Stimulated activated naive CD8-positive, alpha-beta T cell treated with anti-CD3 and anti-CD28 coated beads, Interleukin-15, Interleukin-2, amounts not matched to agents 100 ng/mL and 50 ng/mL, for 24 hours (primary cell): ENCODE data around the gene CMIP.

Source experiments
- H3K27ac Mint-ChIP-seq: one replicate; pipeline ENCODE4 v1.8.0; 2021; ENCODE audit warnings: mild to moderate bottlenecking, mixed read lengths
- H3K27me3 Mint-ChIP-seq: one replicate; pipeline ENCODE4 v1.8.0; 2021; ENCODE audit warnings: mixed read lengths
- H3K36me3 Mint-ChIP-seq: one replicate; pipeline ENCODE4 v1.8.0; 2021; ENCODE audit warnings: low read depth, mixed read lengths
- H3K4me1 Mint-ChIP-seq: one replicate; pipeline ENCODE4 v1.8.0; 2021; ENCODE audit warnings: low read depth, mixed read lengths
- H3K4me3 Mint-ChIP-seq: one replicate; pipeline ENCODE4 v1.8.0; 2021; ENCODE audit warnings: mild to moderate bottlenecking, mixed read lengths
- H3K9me3 Mint-ChIP-seq: one replicate; pipeline ENCODE4 v1.8.0; 2021; ENCODE audit warnings: mixed read lengths

The CMIP gene

DNA sequence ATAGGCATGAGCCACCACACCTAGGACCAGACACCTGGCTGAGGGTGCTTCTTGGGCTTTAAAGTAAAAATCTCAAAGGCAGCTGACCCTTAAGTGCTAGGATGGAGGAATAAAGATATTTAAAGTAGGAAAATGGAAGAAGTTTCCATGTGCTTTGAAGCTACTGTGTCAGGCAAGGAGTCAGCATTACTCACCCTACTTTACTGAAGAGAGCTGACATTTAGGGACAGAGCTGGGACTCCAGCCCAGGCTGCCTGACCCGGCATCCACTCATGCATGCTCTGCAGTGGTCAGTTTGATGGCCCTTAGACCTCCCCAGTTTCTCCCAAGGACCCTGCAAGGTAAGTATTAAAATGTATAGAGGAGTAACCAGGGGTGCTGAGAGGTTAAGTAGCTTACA, 209.7 kb downstream of the CMIP start:
- Mint-ChIP-seq H3K27me3 (no peaks in the 10 kb centered on the region), H3K27ac (peak overlapping the region; percentile 58), H3K4me3 (no peak overlapping the region), H3K4me1 (peaks cover 4% of the 10 kb centered on the region), H3K9me3 (no peaks in the 10 kb centered on the region), H3K36me3 (peaks cover 18% of the 10 kb centered on the region)

DNA sequence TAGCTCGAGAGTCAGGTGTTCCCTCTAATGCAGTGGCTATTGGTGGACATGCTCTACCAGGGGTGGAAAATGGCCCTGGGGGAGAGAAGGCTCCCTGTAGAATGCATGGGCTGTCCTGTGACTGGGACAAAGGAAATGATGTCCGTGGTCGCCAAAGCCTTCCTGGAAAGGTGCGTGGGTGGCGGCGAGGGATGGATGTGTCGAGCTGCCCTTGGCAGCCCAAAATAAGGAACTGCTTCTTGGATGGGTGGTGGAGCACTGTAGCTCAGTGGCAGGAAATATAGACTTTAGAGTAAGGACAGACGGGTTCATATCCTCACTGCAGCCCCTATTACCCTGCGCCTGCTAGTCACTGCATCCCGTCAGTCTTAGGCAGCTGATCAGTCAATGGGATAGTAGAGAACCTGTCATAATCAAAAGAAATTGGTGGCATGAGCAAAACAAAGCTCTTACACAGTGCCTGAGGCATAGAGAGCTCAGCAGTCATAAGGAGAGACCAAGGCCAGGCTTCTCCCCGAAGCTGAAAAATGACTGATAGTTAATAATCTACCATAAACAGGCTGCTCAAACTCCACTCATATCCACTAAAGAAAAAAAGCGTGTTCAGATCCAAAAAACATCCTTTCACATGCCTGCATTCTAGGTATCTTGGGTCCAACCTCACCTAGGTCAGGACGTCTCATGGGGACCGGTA, 211.0 kb downstream of the CMIP start:
- H3K4me3 Mint-ChIP-seq = no peak overlapping the region
- peaks cover 4% of the 10 kb centered on the region for H3K4me1 Mint-ChIP-seq
- H3K9me3 Mint-ChIP-seq = no peaks in the 10 kb centered on the region
- H3K36me3 Mint-ChIP-seq = peaks cover 14% of the 10 kb centered on the region
- H3K27me3 Mint-ChIP-seq = no peaks in the 10 kb centered on the region
- no peak overlapping the region for H3K27ac Mint-ChIP-seq

DNA sequence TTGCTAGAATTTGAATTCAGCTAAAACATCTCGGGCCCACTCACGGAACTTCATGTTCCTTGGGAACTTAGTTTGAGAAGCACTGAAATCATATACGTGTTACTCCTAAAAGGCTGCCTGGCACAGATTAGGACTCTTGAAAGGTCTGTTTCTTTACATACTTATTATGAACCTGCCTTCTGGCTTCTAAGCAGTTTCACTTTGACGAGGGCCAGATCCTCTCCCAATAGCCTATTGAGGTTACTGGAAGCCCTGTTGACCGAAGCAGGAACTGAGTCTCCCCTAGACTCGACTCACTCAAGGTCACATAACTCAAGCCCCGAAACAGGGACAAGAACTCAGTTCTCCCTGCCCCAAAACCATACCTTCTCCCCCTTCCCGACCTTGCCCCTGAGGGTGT, 212.6 kb downstream of the CMIP start:
- Mint-ChIP-seq H3K4me1 (peaks cover 4% of the 10 kb centered on the region), H3K27me3 (no peaks in the 10 kb centered on the region), H3K27ac (no peak overlapping the region), H3K4me3 (no peak overlapping the region), H3K9me3 (no peaks in the 10 kb centered on the region), H3K36me3 (peaks cover 18% of the 10 kb centered on the region)

DNA sequence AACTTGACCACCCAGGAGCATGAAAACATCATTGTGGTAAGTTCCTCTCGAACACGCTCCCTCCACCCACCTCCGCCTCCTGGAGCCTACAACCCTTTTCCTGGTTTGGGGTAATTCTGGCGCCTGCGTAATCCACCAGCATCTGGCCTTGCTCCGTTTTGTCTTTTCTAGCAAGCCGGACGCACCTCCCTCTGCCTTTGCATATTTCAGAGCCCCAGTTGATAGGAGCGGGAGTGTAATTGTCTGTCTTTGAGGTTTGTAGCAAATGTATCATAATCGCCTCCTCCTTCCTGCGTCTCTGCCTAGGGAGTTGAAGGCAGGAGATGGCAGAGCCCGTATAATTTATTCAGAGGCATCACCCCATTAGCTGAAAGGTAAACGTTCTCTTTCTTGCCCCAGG, 213.2 kb downstream of the CMIP start:
- Mint-ChIP-seq H3K36me3 (peaks cover 18% of the 10 kb centered on the region), H3K9me3 (no peaks in the 10 kb centered on the region), H3K4me1 (peaks cover 4% of the 10 kb centered on the region), H3K27ac (no peak overlapping the region), H3K4me3 (no peak overlapping the region), H3K27me3 (no peaks in the 10 kb centered on the region)

DNA sequence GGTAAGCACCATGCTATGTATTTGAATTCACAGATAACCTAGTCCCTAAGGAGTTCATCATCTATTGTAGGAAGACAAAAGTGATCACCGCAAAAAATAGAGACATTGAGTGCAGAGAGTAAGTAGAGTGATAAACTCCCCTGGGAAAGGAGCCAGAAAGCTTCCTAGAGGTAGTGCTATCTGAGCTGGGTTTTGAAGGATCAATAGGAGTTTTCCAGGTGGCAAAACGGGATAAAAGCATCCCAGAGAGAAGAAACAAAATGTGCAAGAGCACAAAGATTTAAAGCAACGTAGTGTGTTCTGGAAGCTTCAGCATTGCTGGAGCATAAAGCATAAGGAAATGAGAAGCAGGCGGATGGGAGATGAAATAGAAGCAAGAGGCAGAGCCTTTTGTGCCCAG, 213.8 kb downstream of the CMIP start:
- H3K4me1 Mint-ChIP-seq = peaks cover 4% of the 10 kb centered on the region
- H3K4me3 Mint-ChIP-seq = no peak overlapping the region
- H3K9me3 Mint-ChIP-seq = no peaks in the 10 kb centered on the region
- peaks cover 23% of the 10 kb centered on the region for H3K36me3 Mint-ChIP-seq
- H3K27ac Mint-ChIP-seq = no peak overlapping the region
- no peaks in the 10 kb centered on the region for H3K27me3 Mint-ChIP-seq

DNA sequence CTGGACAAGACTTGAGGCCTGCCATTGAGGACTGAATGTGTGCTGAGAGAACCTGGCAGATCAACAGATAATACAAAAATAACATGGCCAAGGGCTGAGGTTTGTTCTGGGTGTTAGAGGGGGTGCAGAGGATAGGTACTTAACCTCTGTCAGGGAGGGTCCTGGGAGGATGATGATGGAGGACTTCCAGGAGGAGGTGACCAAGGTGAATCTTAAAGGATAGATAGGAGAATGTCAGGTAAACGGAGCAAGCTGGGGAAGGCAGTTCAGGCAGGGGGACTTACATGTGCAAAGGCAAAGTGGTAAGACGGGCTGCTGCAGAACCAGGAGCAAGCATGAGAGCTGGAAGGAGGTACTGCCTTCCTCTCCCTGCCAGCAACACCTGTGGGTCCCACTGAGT, 214.6 kb downstream of the CMIP start:
- H3K9me3 Mint-ChIP-seq = no peaks in the 10 kb centered on the region
- H3K4me1 Mint-ChIP-seq = peaks cover 4% of the 10 kb centered on the region
- H3K27ac Mint-ChIP-seq = no peak overlapping the region
- no peaks in the 10 kb centered on the region for H3K27me3 Mint-ChIP-seq
- no peak overlapping the region for H3K4me3 Mint-ChIP-seq
- H3K36me3 Mint-ChIP-seq = peaks cover 25% of the 10 kb centered on the region

DNA sequence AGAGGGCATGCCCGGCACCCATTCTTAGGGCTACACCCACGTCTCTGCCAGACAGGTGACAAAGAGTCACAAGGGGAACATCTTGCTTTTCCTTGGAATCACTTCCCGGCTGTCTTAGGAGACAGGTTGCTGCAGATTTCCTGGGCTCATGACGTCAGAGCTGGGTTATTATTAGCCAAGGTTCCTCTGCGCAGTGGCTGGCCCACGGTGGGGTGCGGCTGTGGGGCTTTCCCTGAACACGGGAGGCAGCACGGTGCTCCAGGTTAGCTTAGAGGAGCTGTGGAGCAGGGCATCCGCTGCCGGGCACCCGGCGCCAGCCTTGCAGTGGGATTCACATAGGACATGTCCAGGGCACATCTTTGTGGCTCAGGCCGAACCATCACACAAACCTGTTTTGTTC, 216.5 kb downstream of the CMIP start:
- no peak overlapping the region for H3K4me3 Mint-ChIP-seq
- no peaks in the 10 kb centered on the region for H3K27me3 Mint-ChIP-seq
- peaks cover 26% of the 10 kb centered on the region for H3K36me3 Mint-ChIP-seq
- no peaks in the 10 kb centered on the region for H3K9me3 Mint-ChIP-seq
- H3K27ac Mint-ChIP-seq = no peak overlapping the region
- no peaks in the 10 kb centered on the region for H3K4me1 Mint-ChIP-seq

DNA sequence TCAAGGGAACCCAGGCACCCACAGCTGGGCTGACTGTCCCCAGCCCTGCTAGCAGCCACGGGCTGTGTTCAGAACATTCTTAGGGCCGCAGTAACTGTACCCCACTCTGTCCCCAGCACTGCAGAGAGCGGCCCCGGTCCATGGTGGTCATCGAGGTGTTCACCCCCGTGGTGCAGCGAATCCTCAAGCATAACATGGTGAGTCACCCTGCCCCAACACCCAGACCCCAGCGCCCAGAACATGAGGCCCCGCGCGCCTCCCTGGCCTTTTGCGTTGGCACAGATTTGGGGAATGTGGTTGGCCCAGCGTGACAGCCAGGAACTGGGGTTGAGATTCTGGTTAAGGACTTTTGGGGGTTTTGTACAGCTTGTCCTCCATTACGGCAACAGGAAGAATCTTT, 219.5 kb downstream of the CMIP start:
- no peak overlapping the region for H3K4me3 Mint-ChIP-seq
- H3K36me3 Mint-ChIP-seq = peaks cover 26% of the 10 kb centered on the region
- no peaks in the 10 kb centered on the region for H3K4me1 Mint-ChIP-seq
- no peak overlapping the region for H3K27ac Mint-ChIP-seq
- H3K9me3 Mint-ChIP-seq = no peaks in the 10 kb centered on the region
- no peaks in the 10 kb centered on the region for H3K27me3 Mint-ChIP-seq

DNA sequence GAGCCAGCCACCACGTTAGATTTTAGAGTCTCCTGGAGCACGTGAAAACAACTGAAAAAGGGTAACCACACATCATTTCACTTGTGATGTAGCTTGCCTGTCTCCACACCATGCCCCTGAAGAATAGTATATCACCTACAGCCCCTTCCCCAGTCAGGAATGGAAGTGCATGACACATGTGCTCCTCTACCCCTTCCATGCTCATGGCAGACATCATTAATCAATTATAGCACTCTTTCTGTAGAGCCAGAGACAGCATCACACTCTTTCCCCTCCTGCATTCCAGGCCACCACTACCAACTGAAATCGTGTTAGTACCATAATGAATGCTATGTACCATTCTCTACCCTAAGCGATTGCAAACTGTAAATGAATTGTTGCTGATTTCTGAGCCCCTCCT, 221.0 kb downstream of the CMIP start:
- Mint-ChIP-seq H3K27ac (no peak overlapping the region), H3K4me1 (no peaks in the 10 kb centered on the region), H3K36me3 (peaks cover 37% of the 10 kb centered on the region), H3K27me3 (no peaks in the 10 kb centered on the region), H3K9me3 (no peaks in the 10 kb centered on the region), H3K4me3 (no peak overlapping the region)

DNA sequence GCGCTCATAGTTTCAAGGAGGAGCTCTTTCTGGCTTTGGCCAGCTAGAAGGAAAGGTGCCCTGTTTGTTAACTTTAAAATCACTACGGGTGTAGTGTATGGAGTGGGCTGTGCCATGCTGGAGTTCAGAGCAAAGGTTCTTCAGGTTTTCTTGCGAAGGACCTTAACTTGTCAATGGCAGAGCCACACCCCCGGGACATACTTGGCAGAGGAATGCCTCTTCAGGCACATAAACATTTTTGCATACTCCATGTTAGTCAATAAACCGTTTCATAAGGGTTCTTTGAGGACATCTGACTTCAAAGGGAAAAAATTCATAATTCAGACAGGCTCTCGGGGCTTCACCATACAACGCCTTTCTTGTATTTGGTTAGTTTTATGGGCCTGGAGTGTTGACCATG, 221.5 kb downstream of the CMIP start:
- no peaks in the 10 kb centered on the region for H3K9me3 Mint-ChIP-seq
- H3K4me1 Mint-ChIP-seq = no peaks in the 10 kb centered on the region
- no peaks in the 10 kb centered on the region for H3K27me3 Mint-ChIP-seq
- H3K4me3 Mint-ChIP-seq = no peak overlapping the region
- peaks cover 42% of the 10 kb centered on the region for H3K36me3 Mint-ChIP-seq
- peak overlapping the region; percentile 5 for H3K27ac Mint-ChIP-seq

DNA sequence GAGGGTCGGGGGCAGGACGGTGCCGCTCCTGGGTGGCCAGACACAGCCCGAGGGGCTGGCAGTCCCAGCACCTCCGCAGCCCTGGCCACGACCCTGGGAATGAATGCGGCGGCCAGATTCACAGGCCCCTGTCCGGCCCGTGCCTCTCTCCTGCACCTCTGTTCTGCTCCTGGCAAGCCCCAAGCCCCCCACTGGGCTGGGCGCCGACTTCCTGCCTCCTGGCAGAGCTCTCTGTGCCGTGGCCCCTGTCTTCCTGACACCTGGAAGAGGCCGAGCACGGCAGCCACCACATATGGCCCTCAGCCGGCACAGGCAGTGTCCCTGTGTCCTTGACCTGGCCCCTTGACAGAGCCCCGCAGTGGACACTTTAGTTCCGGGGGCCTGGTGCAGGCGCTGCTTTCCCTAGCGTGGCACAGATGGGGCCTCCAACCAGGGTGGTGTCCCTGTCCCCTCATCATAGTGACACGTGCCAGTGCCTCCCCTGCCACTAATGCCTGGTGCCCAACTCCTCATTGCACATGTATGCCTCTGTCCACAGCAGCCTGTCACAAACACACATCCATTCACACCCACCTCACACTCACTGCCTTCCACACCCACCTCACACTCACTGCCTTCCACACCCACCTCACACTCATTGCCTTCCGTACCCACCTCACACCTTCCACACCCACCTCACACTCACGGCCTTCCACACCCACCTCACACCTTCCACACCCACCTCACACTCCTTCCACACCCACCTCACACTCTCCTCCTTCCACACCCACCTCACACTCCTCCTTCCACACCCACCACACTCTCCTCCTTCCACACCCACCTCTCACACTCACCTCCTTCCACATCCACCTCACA, 223.9 kb downstream of the CMIP start:
- Mint-ChIP-seq H3K36me3 (peaks cover 38% of the 10 kb centered on the region), H3K9me3 (no peaks in the 10 kb centered on the region), H3K27ac (no peak overlapping the region)

DNA sequence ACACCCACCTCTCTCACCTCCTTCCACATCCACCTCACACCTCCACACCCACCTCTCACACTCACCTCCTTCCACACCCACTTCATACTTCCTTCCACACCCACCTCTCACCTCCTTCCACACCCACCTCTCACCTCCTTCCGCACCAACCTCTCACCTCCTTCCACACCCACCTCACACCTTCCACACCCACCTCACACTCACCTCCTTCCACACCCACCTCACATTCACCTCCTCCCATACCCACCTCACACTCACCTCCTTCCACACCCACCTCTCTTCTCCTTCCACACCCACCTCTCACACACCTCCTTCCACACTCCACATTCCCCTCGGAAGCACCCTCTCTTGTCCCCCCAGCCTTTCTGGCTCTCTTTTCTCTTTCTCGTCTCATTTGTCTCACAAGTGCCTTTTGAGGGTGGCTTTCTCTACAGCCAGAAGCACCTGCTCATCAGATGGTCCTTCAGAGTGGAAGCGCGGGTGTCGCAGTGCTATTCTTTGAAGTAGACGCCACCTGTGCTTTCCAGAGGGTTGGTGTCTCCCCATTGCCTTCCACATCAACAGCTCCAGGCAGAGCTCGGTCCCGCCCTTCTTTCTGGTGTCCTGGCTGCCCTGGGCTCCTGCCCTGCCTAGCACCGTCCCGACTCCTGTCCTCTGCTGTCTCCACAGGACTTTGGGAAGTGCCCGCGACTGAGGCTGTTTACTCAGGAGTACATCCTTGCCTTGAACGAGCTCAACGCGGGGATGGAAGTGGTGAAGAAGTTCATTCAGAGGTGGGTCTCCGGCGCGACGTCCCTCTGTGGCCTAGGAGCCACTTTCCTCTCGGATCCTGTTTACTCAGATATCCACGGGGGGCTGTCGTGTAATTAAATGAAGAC, 225.1 kb downstream of the CMIP start:
- Mint-ChIP-seq H3K4me1 (no peaks in the 10 kb centered on the region), H3K27me3 (no peaks in the 10 kb centered on the region), H3K9me3 (no peaks in the 10 kb centered on the region), H3K27ac (peak overlapping the region; percentile 55), H3K36me3 (peaks cover 36% of the 10 kb centered on the region), H3K4me3 (no peak overlapping the region)

More for the DNA sequence above, 223.9 kb downstream of the CMIP start:
- no peaks in the 10 kb centered on the region for H3K27me3 Mint-ChIP-seq
- H3K4me1 Mint-ChIP-seq = no peaks in the 10 kb centered on the region
- H3K4me3 Mint-ChIP-seq = no peak overlapping the region

DNA sequence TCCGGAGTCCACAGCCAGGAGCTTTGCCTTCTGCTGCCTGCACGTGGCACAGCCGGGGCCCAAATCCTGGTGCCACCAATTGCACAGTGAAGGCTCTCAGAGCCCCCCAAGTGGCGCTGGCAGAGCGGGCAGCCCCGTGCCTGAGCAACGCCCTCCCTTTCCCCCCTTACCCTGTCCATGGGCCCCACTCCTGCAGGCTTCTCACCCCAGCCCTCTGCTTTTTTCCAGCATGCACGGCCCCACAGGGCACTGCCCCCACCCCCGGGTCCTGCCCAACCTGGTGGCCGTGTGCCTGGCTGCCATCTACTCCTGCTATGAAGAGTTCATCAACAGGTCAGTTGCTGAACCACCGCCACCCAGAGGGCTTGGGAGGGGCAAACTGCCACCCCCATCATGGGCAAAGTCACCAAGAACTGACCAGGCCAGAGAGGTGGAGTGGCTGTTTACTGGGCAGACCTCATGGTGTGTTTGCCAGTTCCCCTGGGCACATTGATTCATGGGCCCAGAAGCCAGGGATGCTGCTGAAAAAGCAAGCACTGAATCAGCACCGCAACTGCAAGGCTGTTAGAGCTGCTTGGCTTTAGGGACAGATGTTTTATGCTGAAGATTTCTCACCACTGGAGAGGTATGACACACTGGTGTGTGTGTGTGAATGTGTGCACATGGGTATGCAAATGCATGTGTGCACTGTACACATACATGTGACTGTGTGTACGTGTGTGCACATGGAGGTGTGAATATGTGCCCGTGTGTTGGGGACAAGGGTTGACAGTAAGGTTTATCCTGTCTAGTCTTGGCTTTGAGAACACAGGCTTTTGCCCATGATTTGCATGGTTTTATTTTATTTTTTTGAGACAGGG, 227.4 kb downstream of the CMIP start:
- no peaks in the 10 kb centered on the region for H3K27me3 Mint-ChIP-seq
- no peaks in the 10 kb centered on the region for H3K4me1 Mint-ChIP-seq
- H3K36me3 Mint-ChIP-seq = peaks cover 29% of the 10 kb centered on the region
- H3K27ac Mint-ChIP-seq = no peak overlapping the region
- H3K4me3 Mint-ChIP-seq = no peak overlapping the region
- no peaks in the 10 kb centered on the region for H3K9me3 Mint-ChIP-seq

DNA sequence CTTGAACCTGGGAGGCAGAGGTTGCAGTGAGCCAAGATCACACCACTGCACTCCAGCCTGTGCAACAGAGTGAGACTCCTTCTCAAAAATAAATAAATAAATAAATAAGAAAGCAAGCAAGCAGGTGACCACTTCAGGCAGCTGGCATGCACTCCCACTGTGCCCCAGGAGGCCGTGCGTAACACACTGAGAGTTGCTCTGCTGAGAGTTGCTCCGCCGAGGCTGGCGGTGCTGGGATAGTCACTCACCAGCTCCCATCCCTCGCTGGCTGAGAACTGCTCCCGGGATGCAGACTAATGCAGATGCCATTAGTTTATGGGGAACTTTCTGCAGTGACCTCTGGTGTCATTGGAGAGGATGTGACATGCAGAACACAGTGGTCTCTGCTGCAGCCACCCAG, 228.8 kb downstream of the CMIP start:
- Mint-ChIP-seq H3K27ac (no peak overlapping the region), H3K9me3 (no peaks in the 10 kb centered on the region), H3K4me1 (no peaks in the 10 kb centered on the region), H3K4me3 (no peak overlapping the region), H3K36me3 (peaks cover 25% of the 10 kb centered on the region), H3K27me3 (no peaks in the 10 kb centered on the region)
